GM23248 (cell line): ENCODE measurements around the gene ISM1. TPM values are rescaled to one million over a fixed set of nuclear protein-coding genes. Genes with fewer than 3 reads are reported as not detected.

Experiments
- DNase-seq: peaks from one replicate; pipeline ENCODE4 v3.0.0-alpha.2; 2015
- H2AFZ ChIP-seq: fragments of 200-600 bp; sonication (generic); 2 replicates; pipeline ENCODE4 v1.6.1; 2016; ENCODE audit warnings: antibody characterized with exemption
- H3F3A ChIP-seq: fragments of 200-600 bp; sonication (generic); 2 replicates; pipeline ENCODE4 v1.6.1; 2016; ENCODE audit warnings: mild to moderate bottlenecking, antibody characterized with exemption, mixed run types; ENCODE audit not compliant: insufficient read depth
- H3K27ac ChIP-seq: fragments of 200-600 bp; sonication (generic); 2 replicates; pipeline ENCODE4 v1.5.1; 2016; ENCODE audit warnings: mild to moderate bottlenecking
- H3K27me3 ChIP-seq: fragments of 200-600 bp; sonication (generic); replicated peaks from 2 replicates; pipeline ENCODE4 v1.6.1; 2016; ENCODE audit warnings: mild to moderate bottlenecking; ENCODE audit not compliant: insufficient read depth
- H3K36me3 ChIP-seq: fragments of 200-600 bp; sonication (generic); 2 replicates; pipeline ENCODE4 v1.6.1; 2016; ENCODE audit warnings: low read depth, mild to moderate bottlenecking
- H3K4me1 ChIP-seq: fragments of 200-600 bp; sonication (generic); 2 replicates; pipeline ENCODE4 v1.6.1; 2016; ENCODE audit warnings: mild to moderate bottlenecking; ENCODE audit not compliant: insufficient read depth
- H3K4me2 ChIP-seq: fragments of 200-600 bp; sonication (generic); one replicate; pipeline ENCODE4 v1.6.1; 2016; ENCODE audit warnings: mild to moderate bottlenecking; ENCODE audit not compliant: unreplicated experiment
- H3K4me3 ChIP-seq: fragments of 200-600 bp; sonication (generic); 2 replicates; pipeline ENCODE4 v1.5.1; 2016; ENCODE audit warnings: mild to moderate bottlenecking
- H3K79me2 ChIP-seq: fragments of 200-600 bp; sonication (generic); 2 replicates; pipeline ENCODE4 v1.6.1; 2016; ENCODE audit warnings: mild to moderate bottlenecking; ENCODE audit not compliant: insufficient read depth
- H3K9ac ChIP-seq: fragments of 200-600 bp; sonication (generic); 2 replicates; pipeline ENCODE4 v1.6.1; 2016; ENCODE audit warnings: mild to moderate bottlenecking
- H3K9me2 ChIP-seq: fragments of 200-600 bp; sonication (generic); 2 replicates; pipeline ENCODE4 v1.6.1; 2016; ENCODE audit warnings: mixed run types, mild to moderate bottlenecking, moderate library complexity; ENCODE audit not compliant: insufficient read depth
- H3K9me3 ChIP-seq: fragments of 200-600 bp; sonication (generic); one replicate; pipeline ENCODE4 v1.6.1; 2017; ENCODE audit warnings: low read depth
- H4K20me1 ChIP-seq: fragments of 200-600 bp; sonication (generic); 2 replicates; pipeline ENCODE4 v1.6.0; 2016; ENCODE audit not compliant: insufficient read depth
- EZH2 ChIP-seq: fragments of 200-600 bp; sonication (generic); IDR thresholded peaks from 2 replicates; pipeline ENCODE4 v1.6.1; 2018; ENCODE audit warnings: antibody characterized with exemption, mild to moderate bottlenecking; ENCODE audit not compliant: insufficient read depth, poor library complexity, severe bottlenecking
- EZH2phosphoT487 ChIP-seq: fragments of 200-600 bp; sonication (generic); IDR thresholded peaks from 2 replicates; pipeline ENCODE4 v1.6.1; 2018; ENCODE audit warnings: antibody characterized with exemption, moderate library complexity, mild to moderate bottlenecking, low read depth; ENCODE audit not compliant: insufficient read depth
- WGBS, 2 experiments: methylation state at CpG; one replicate each; pipeline ENCODE4 v1.1.6; 2015 to 2017; ENCODE audit warnings: low lambda C conversion rate in 2 of 2, low coverage in 1 of 2; ENCODE audit errors: missing lambda C conversion rate in 2 of 2; 5-methylcytosine and 5-hydroxymethylcytosine counted together
- in situ Hi-C: fragments of 300-500 bp; cut with MboI; formaldehyde crosslinking; loops from 2 replicates; pipeline ENCODE4 v1.15.0; 2020
- polyA plus RNA-seq: library from polyadenylated mRNA; unstranded; fragments of >200 nt; fragmentation: Nextera tagmentation; extraction: Ambion mirVana; gene quantifications from 2 replicates; pipeline ENCODE4 v1.2.1, GENCODE V29; 2016
- total RNA-seq: library from RNA; depleted of rRNA; stranded (reverse); fragments of >200 nt; shearing (Covaris generic); gene quantifications from 2 replicates; pipeline ENCODE4 v1.2.3, GENCODE V29; 2014

ISM1 gene
- total and polyA plus RNA-seq, 2 experiments from 2014 or later: 0.06 TPM; not detected in 1

DNA sequence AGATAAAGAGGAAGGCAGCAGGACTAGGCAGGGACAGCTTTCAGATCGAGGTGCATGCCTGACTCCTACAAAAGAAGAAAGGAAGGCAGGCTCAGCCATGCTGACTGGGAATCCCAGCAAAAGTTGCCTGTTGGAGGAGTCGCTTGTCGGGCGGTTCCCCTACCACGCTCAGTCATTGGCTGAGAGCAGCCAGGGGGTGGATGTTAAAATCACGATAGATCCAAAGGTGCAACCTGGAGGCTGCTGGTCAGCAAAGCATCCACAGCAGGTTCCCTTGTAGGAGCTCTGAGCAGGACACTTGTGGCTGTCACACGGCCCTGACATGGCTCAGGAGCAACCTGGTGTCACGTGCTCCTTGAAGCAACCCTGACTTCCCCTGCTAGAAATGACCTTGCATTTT, 74.6 kb downstream of the ISM1 start:
- no peaks in the 10 kb centered on the region; the same call in 1 of the 2 replicates for H3K27me3 ChIP-seq
- H3K4me3 ChIP-seq: no peak overlapping the region
- no peaks in the 10 kb centered on the region for H3K79me2 ChIP-seq
- no peaks in the 10 kb centered on the region for H4K20me1 ChIP-seq
- H3K4me2 ChIP-seq: no peak overlapping the region
- H2AFZ ChIP-seq: no peak overlapping the region
- whole genome bisulfite sequencing, 2 experiments: 73 to 80% methylated on average over 8 of the region's 8 CpGs
- in situ Hi-C loops: no loop called here
- no peaks in the 10 kb centered on the region for H3K9me3 ChIP-seq
- no peaks in the 10 kb centered on the region for H3F3A ChIP-seq
- no peak overlapping the region for H3K9ac ChIP-seq
- H3K9me2 ChIP-seq: no peaks in the 10 kb centered on the region
- no peak for TF ChIP-seq EZH2
- no peak for TF ChIP-seq EZH2phosphoT487
- no peak for DNase-seq
- no peaks in the 10 kb centered on the region for H3K4me1 ChIP-seq
- no peaks in the 10 kb centered on the region for H3K36me3 ChIP-seq
- no peak overlapping the region for H3K27ac ChIP-seq

DNA sequence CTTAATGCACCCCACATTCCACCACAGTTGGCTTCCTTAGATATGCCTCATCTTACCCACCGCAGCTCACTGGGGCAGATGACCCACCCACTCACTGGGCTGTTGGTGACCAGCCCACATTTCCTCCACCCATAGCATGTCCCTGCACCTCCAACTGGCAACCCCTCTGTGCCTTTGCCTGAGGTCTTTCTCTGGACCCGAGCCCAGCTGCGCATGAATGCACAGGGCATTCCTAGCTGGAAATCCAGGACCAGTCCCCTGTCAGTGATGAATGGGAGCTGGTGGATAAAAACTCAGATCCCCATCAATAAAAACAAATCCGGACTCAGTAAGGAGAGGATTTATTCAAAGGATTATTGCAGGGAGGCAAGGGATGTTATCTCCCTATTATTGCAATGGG, 75.0 kb downstream of the ISM1 start:
- no peak overlapping the region for H3K4me2 ChIP-seq
- no peak overlapping the region for H3K9ac ChIP-seq
- no peaks in the 10 kb centered on the region for H3K9me2 ChIP-seq
- no peaks in the 10 kb centered on the region for H3K9me3 ChIP-seq
- H3K4me1 ChIP-seq: no peaks in the 10 kb centered on the region
- no peaks in the 10 kb centered on the region for H3K79me2 ChIP-seq
- H4K20me1 ChIP-seq: no peaks in the 10 kb centered on the region
- H3K27me3 ChIP-seq: no peaks in the 10 kb centered on the region; the same call in 1 of the 2 replicates
- WGBS, 2 experiments: 79 to 81% methylated on average over 4 of the region's 4 CpGs
- no peak for TF ChIP-seq EZH2
- TF ChIP-seq EZH2phosphoT487: no peak
- DNase-seq: no peak
- in situ Hi-C loops: no loop called here
- no peak overlapping the region for H3K4me3 ChIP-seq
- no peak overlapping the region for H2AFZ ChIP-seq
- H3K27ac ChIP-seq: no peak overlapping the region
- no peaks in the 10 kb centered on the region for H3F3A ChIP-seq
- H3K36me3 ChIP-seq: no peaks in the 10 kb centered on the region

DNA sequence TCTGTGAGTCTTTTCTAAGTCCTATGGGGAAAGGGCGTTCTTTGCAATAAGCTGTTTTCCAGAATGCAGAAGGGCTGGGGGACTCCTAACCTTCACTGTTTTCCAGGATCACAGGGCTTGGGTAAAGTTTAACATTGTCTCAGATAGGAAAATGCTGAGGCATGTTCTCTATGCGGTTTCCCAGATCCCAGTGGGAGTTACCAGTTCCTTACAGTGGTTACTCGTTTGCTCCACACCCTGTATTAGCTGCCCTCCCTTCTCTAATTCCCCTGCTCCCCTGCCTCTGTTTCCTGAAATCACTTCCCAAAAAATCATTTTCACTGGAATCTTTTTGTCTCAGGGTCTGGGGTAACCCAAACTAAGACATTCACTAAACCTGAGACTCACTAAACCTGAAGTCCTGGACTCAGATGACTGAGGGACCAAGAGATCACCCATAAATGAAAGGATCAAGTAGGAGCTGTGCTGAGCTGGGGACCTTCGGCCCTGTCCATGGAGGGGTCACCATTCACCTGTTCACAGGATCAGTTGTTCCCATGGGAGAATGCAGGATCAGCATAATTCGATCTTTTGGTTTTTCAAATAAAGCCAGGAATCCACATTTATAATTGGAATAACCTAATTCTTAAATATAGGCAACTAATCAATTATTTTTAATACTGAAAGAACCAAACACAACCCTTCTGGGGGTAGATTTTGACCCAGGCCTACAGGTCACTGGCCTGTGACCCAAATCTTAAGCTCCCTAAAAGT, 76.2 kb downstream of the ISM1 start:
- no peaks in the 10 kb centered on the region for H3K27me3 ChIP-seq
- 60 to 65% methylated on average over 5 of the region's 5 CpGs for WGBS, 2 experiments
- in situ Hi-C loops: no loop called here
- H3K4me1 ChIP-seq: no peaks in the 10 kb centered on the region
- H3K4me2 ChIP-seq: no peak overlapping the region
- H3K9me2 ChIP-seq: no peaks in the 10 kb centered on the region
- no peak for DNase-seq
- H3K9me3 ChIP-seq: no peaks in the 10 kb centered on the region
- no peak overlapping the region for H3K4me3 ChIP-seq
- no peak overlapping the region for H3K9ac ChIP-seq
- H3F3A ChIP-seq: no peaks in the 10 kb centered on the region
- TF ChIP-seq EZH2phosphoT487 (no peak), EZH2 (no peak)
- H3K79me2 ChIP-seq: no peaks in the 10 kb centered on the region
- no peaks in the 10 kb centered on the region for H4K20me1 ChIP-seq
- H2AFZ ChIP-seq: no peak overlapping the region
- no peak overlapping the region for H3K27ac ChIP-seq
- H3K36me3 ChIP-seq: no peaks in the 10 kb centered on the region

DNA sequence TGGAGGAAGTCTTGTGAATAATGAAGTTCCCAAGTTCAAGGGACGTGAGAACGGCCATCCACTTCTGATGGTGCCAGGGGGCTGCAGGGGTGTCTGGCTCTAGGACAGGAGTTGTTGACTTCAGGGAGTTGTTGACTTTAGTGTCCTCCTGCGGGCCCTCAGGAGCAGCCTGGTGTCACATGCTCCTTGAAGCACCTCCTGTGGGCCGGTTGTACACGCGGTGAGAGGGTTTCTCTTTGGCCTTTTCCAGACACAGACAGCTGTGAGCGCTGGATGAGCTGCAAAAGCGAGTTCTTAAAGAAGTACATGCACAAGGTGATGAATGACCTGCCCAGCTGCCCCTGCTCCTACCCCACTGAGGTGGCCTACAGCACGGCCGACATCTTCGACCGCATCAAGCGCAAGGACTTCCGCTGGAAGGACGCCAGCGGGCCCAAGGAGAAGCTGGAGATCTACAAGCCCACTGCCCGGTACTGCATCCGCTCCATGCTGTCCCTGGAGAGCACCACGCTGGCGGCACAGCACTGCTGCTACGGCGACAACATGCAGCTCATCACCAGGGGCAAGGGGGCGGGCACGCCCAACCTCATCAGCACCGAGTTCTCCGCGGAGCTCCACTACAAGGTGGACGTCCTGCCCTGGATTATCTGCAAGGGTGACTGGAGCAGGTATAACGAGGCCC, 77.8 kb downstream of the ISM1 start:
- no peak overlapping the region for H3K27ac ChIP-seq
- no peaks in the 10 kb centered on the region for H3K9me3 ChIP-seq
- H3K4me1 ChIP-seq: no peaks in the 10 kb centered on the region
- H3K36me3 ChIP-seq: no peaks in the 10 kb centered on the region
- TF ChIP-seq EZH2: no peak
- TF ChIP-seq EZH2phosphoT487: no peak
- in situ Hi-C loops: no loop called here
- H3K9me2 ChIP-seq: no peaks in the 10 kb centered on the region
- 92 to 93% methylated on average over 26 to 29 of the region's 29 CpGs for WGBS, 2 experiments
- no peaks in the 10 kb centered on the region for H3K79me2 ChIP-seq
- H3K27me3 ChIP-seq: no peaks in the 10 kb centered on the region
- H3F3A ChIP-seq: no peaks in the 10 kb centered on the region
- H3K4me3 ChIP-seq: no peak overlapping the region
- DNase-seq: no peak
- no peaks in the 10 kb centered on the region for H4K20me1 ChIP-seq
- no peak overlapping the region for H3K4me2 ChIP-seq
- H3K9ac ChIP-seq: no peak overlapping the region
- H2AFZ ChIP-seq: no peak overlapping the region
